ENCODE results near the gene SUPT20H.

SUPT20H gene

GRCh38 chr13:37039896-37040295 is 19.6 kb downstream of the SUPT20H start:
- no peaks in the 10 kb centered on the region for H3K9me3 ChIP-seq (ENCODE audit: low read depth, low read length)
- no peak for TF ChIP-seq EZH2 (IDR thresholded peaks at IDR 0.05)
- no peak for TF ChIP-seq POLR2AphosphoS5 (IDR thresholded peaks at IDR 0.05; ENCODE audit: borderline replicate concordance, low read depth, low read length)
- no peak for TF ChIP-seq FOXP2 (optimal IDR thresholded peaks at IDR 0.05; ENCODE audit: control extremely low read depth, extremely low read length, insufficient read depth)
- no peak overlapping the region for H3K9ac ChIP-seq (ENCODE audit: insufficient read length)
- no peak for DNase-seq (ENCODE audit: low read depth, low spot score)
- H3K4me3 ChIP-seq, result no peak overlapping the region
- peaks cover 98% of the 10 kb centered on the region for H3K36me3 ChIP-seq (ENCODE audit: insufficient read depth, low read length)
- H3K27ac ChIP-seq, result no peak overlapping the region

DNA sequence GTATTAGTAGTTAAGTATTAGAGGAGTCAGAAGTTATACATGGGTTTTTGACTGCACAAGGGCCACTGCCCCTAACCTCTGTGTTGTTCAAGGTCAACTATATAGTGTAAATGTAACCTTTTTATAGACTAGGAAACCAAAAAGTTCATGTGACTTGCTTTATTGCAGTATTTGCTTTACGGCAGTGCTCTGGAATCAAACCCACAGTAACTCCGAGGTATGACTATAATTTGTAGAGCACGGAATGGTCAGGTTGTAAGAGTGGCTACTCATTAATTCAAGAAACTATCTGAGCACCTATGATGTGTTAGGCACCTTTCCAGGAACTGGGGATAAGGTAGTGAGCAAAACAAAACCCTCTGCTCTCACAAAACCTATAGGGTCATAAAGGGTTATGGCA is 22.2 kb downstream of the SUPT20H start:
- H3K9ac ChIP-seq (ENCODE audit: insufficient read length), result no peak overlapping the region
- H3K27ac ChIP-seq, result no peak overlapping the region
- no peak for DNase-seq (ENCODE audit: low read depth, low spot score)
- no peaks in the 10 kb centered on the region; the same call in 1 of the 2 replicates for H3K9me3 ChIP-seq (ENCODE audit: low read depth, low read length)
- TF ChIP-seq EZH2 (IDR thresholded peaks at IDR 0.05) (no peak), FOXP2 (optimal IDR thresholded peaks at IDR 0.05; ENCODE audit: control extremely low read depth, extremely low read length, insufficient read depth) (no peak), POLR2AphosphoS5 (IDR thresholded peaks at IDR 0.05; ENCODE audit: borderline replicate concordance, low read depth, low read length) (no peak)
- no peak overlapping the region for H3K4me3 ChIP-seq
- H3K36me3 ChIP-seq (ENCODE audit: insufficient read depth, low read length), result peaks cover 98% of the 10 kb centered on the region

GRCh38 chr13:37029617-37030016 is 29.9 kb downstream of the SUPT20H start:
- no peak overlapping the region for H3K4me3 ChIP-seq
- no peak for DNase-seq (ENCODE audit: low read depth, low spot score)
- TF ChIP-seq FOXP2 (optimal IDR thresholded peaks at IDR 0.05; ENCODE audit: control extremely low read depth, extremely low read length, insufficient read depth) (no peak), POLR2AphosphoS5 (IDR thresholded peaks at IDR 0.05; ENCODE audit: borderline replicate concordance, low read depth, low read length) (no peak), EZH2 (IDR thresholded peaks at IDR 0.05) (no peak)
- no peaks in the 10 kb centered on the region; the same call in 1 of the 2 replicates for H3K9me3 ChIP-seq (ENCODE audit: low read depth, low read length)
- H3K27ac ChIP-seq, result peak overlapping the region; percentile 22; the same call in 1 of the 2 replicates
- H3K9ac ChIP-seq (ENCODE audit: insufficient read length), result no peak overlapping the region
- H3K36me3 ChIP-seq (ENCODE audit: insufficient read depth, low read length), result peaks cover 74% of the 10 kb centered on the region

- no peak overlapping the region for H3K4me3 ChIP-seq
- H3K27ac ChIP-seq, result no peak overlapping the region
- H3K9ac ChIP-seq (ENCODE audit: insufficient read length), result no peak overlapping the region
- no peak for TF ChIP-seq EZH2 (IDR thresholded peaks at IDR 0.05)
- no peak for TF ChIP-seq FOXP2 (optimal IDR thresholded peaks at IDR 0.05; ENCODE audit: control extremely low read depth, extremely low read length, insufficient read depth)
- TF ChIP-seq POLR2AphosphoS5 (IDR thresholded peaks at IDR 0.05; ENCODE audit: borderline replicate concordance, low read depth, low read length), result no peak
- no peak for DNase-seq (ENCODE audit: low read depth, low spot score)
- H3K9me3 ChIP-seq (ENCODE audit: low read depth, low read length), result no peaks in the 10 kb centered on the region
- peaks cover 74% of the 10 kb centered on the region for H3K36me3 ChIP-seq (ENCODE audit: insufficient read depth, low read length)
These were observed 31.8 kb downstream of the SUPT20H start for GRCh38 chr13:37027639-37028038.

DNA sequence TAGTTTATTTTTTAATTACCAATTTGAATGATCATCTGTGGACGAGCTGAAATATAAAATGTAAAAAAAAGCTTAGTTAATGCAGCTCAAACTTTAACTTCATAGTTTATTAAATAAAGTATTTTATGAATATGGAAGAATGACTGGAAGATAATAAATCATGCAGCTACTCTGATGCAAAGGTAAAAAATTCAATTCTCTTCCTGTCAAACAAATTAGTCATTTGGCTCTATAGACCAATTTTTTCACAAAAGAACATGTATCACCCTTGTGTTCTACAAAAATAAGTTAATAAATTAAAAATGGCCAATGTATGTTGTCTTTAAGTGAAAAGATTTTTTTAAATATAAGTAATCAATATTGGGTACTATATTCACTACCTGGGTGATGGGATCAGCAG is 32.7 kb downstream of the SUPT20H start:
- Histone ChIP-seq H3K9me3 (ENCODE audit: low read depth, low read length) (no peaks in the 10 kb centered on the region), H3K27ac (no peak overlapping the region), H3K36me3 (ENCODE audit: insufficient read depth, low read length) (peaks cover 74% of the 10 kb centered on the region), H3K9ac (ENCODE audit: insufficient read length) (no peak overlapping the region), H3K4me3 (no peak overlapping the region)
- TF ChIP-seq EZH2 (IDR thresholded peaks at IDR 0.05) (no peak), POLR2AphosphoS5 (IDR thresholded peaks at IDR 0.05; ENCODE audit: borderline replicate concordance, low read depth, low read length) (no peak), FOXP2 (optimal IDR thresholded peaks at IDR 0.05; ENCODE audit: control extremely low read depth, extremely low read length, insufficient read depth) (no peak)
- no peak for DNase-seq (ENCODE audit: low read depth, low spot score)

- peaks cover 79% of the 10 kb centered on the region for H3K36me3 ChIP-seq (ENCODE audit: insufficient read depth, low read length)
These were observed 35.6 kb downstream of the SUPT20H start for GRCh38 chr13:37023871-37024270.

GRCh38 chr13:37014609-37015008 is 44.9 kb downstream of the SUPT20H start:
- H3K36me3 ChIP-seq (ENCODE audit: insufficient read depth, low read length), result peaks cover 93% of the 10 kb centered on the region
- TF ChIP-seq FOXP2 (optimal IDR thresholded peaks at IDR 0.05; ENCODE audit: control extremely low read depth, extremely low read length, insufficient read depth), result no peak
- TF ChIP-seq EZH2 (IDR thresholded peaks at IDR 0.05), result no peak
- no peak for TF ChIP-seq POLR2AphosphoS5 (IDR thresholded peaks at IDR 0.05; ENCODE audit: borderline replicate concordance, low read depth, low read length)
- no peak overlapping the region for H3K27ac ChIP-seq
- no peak overlapping the region for H3K9ac ChIP-seq (ENCODE audit: insufficient read length)
- no peak for DNase-seq (ENCODE audit: low read depth, low spot score)
- no peak overlapping the region for H3K4me3 ChIP-seq
- peaks cover 5% of the 10 kb centered on the region; the same call in 1 of the 2 replicates for H3K9me3 ChIP-seq (ENCODE audit: low read depth, low read length)

More at GRCh38 chr13:37023871-37024270, 35.6 kb downstream of the SUPT20H start:
- H3K9ac ChIP-seq (ENCODE audit: insufficient read length), result no peak overlapping the region
- no peak overlapping the region for H3K4me3 ChIP-seq
- no peaks in the 10 kb centered on the region for H3K9me3 ChIP-seq (ENCODE audit: low read depth, low read length)
- TF ChIP-seq POLR2AphosphoS5 (IDR thresholded peaks at IDR 0.05; ENCODE audit: borderline replicate concordance, low read depth, low read length) (no peak), FOXP2 (optimal IDR thresholded peaks at IDR 0.05; ENCODE audit: control extremely low read depth, extremely low read length, insufficient read depth) (no peak), EZH2 (IDR thresholded peaks at IDR 0.05) (no peak)
- no peak overlapping the region for H3K27ac ChIP-seq
- DNase-seq (ENCODE audit: low read depth, low spot score), result no peak

DNA sequence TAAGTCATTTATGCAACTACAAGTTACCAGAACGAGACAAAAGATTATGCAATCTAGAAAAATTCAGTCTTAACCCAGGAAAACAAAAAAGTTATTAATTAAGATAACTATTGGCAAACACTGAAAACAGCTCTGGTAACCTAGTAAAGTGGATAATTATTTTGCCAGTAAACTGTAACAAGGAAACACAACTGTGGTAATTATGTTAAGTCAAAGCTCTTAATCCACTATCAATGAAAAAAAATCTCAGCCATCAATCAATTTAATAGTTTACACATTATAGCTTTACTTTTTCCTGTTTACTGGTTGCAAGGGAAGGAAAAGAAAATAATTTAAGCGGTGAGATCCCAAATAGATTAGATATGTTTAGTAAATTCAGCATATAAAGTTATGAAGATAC is 47.7 kb downstream of the SUPT20H start:
- H3K4me3 ChIP-seq, result no peak overlapping the region
- H3K36me3 ChIP-seq (ENCODE audit: insufficient read depth, low read length), result peaks cover 97% of the 10 kb centered on the region
- no peak for TF ChIP-seq POLR2AphosphoS5 (IDR thresholded peaks at IDR 0.05; ENCODE audit: borderline replicate concordance, low read depth, low read length)
- H3K9me3 ChIP-seq (ENCODE audit: low read depth, low read length), result peaks cover 5% of the 10 kb centered on the region; the same call in 1 of the 2 replicates
- H3K9ac ChIP-seq (ENCODE audit: insufficient read length), result no peak overlapping the region
- peak overlapping the region; percentile 34; the same call in 1 of the 2 replicates for H3K27ac ChIP-seq
- no peak for DNase-seq (ENCODE audit: low read depth, low spot score)

DNA sequence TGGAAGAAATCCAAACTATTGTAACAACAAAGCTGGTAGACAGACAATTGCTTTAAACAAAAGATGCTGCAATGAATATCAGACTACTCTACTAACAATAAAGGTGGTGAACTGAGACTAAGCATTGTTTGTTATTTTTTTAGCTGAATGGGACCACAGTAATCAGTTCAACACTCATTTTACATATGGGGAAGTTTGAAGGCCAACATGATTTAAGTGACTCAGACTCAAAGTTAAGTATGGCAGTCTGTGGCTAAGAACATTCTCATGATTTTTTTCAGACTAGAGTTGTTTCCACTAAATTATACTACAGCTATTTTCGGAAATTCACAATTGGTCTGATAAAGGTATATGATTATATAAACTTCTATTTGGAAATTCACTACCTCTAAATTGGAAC is 48.5 kb downstream of the SUPT20H start:
- Histone ChIP-seq H3K9ac (ENCODE audit: insufficient read length) (no peak overlapping the region), H3K4me3 (no peak overlapping the region), H3K36me3 (ENCODE audit: insufficient read depth, low read length) (peaks cover 99% of the 10 kb centered on the region), H3K27ac (0 out of 2 replicates have a peak overlapping the region, but pooled peaks have one; percentile 34), H3K9me3 (ENCODE audit: low read depth, low read length) (peaks cover 5% of the 10 kb centered on the region; the same call in 1 of the 2 replicates)
- no peak for DNase-seq (ENCODE audit: low read depth, low spot score)
- TF ChIP-seq EZH2 (IDR thresholded peaks at IDR 0.05) (no peak), FOXP2 (optimal IDR thresholded peaks at IDR 0.05; ENCODE audit: control extremely low read depth, extremely low read length, insufficient read depth) (no peak), POLR2AphosphoS5 (IDR thresholded peaks at IDR 0.05; ENCODE audit: borderline replicate concordance, low read depth, low read length) (no peak)

All from SK-N-MC (cell line).